Measurements from ENCODE around the gene ZBTB16. TPM values are rescaled to one million over a fixed set of nuclear protein-coding genes. Genes with fewer than 3 reads are reported as not detected.

The ZBTB16 gene
- total RNA-seq, 2 donors from 2014 or later: 17.2 to 20.7 TPM

- ATAC-seq: no peak
- H3K9me3 ChIP-seq (ENCODE audit: control insufficient read depth, low read length, poor library complexity, severe bottlenecking): no peaks in the 10 kb centered on the region
- DNase-seq: no peak
- Mint-ChIP-seq H3K36me3 (ENCODE audit: low read depth) (peaks cover 3% of the 10 kb centered on the region), H3K27me3 (no peaks in the 10 kb centered on the region), H3K27ac (no peak overlapping the region), H3K4me1 (peaks cover 14% of the 10 kb centered on the region), H3K4me3 (no peak overlapping the region)
These were observed 69.6 kb downstream of the ZBTB16 start for GRCh38 chr11:114129142-114129541.

GRCh38 chr11:114129699-114130098 is 70.2 kb downstream of the ZBTB16 start:
- Mint-ChIP-seq H3K27ac (peak overlapping the region; percentile 66), H3K36me3 (ENCODE audit: low read depth) (peaks cover 3% of the 10 kb centered on the region)

GRCh38 chr11:114130115-114130576 is 70.6 kb downstream of the ZBTB16 start:
- Mint-ChIP-seq H3K27ac (peak overlapping the region; percentile 66), H3K4me3 (no peak overlapping the region), H3K4me1 (peaks cover 18% of the 10 kb centered on the region), H3K36me3 (ENCODE audit: low read depth) (peaks cover 3% of the 10 kb centered on the region), H3K27me3 (no peaks in the 10 kb centered on the region)
- no peak for DNase-seq
- H3K9me3 ChIP-seq (ENCODE audit: control insufficient read depth, low read length, poor library complexity, severe bottlenecking): no peaks in the 10 kb centered on the region
- no peak for ATAC-seq

More at GRCh38 chr11:114129699-114130098, 70.2 kb downstream of the ZBTB16 start:
- Mint-ChIP-seq H3K4me1 (peaks cover 17% of the 10 kb centered on the region), H3K4me3 (no peak overlapping the region), H3K27me3 (no peaks in the 10 kb centered on the region)
- DNase-seq (no peak), ATAC-seq (no peak)
- H3K9me3 ChIP-seq (ENCODE audit: control insufficient read depth, low read length, poor library complexity, severe bottlenecking): no peaks in the 10 kb centered on the region

- H3K27me3 Mint-ChIP-seq: no peaks in the 10 kb centered on the region
- no peak for DNase-seq
- H3K36me3 Mint-ChIP-seq (ENCODE audit: low read depth): peaks cover 3% of the 10 kb centered on the region
- peaks cover 23% of the 10 kb centered on the region for H3K4me1 Mint-ChIP-seq
- no peak overlapping the region for H3K4me3 Mint-ChIP-seq
- H3K27ac Mint-ChIP-seq: peak overlapping the region; percentile 66
- no peak for ATAC-seq
- no peaks in the 10 kb centered on the region for H3K9me3 ChIP-seq (ENCODE audit: control insufficient read depth, low read length, poor library complexity, severe bottlenecking)
These were observed 71.2 kb downstream of the ZBTB16 start for GRCh38 chr11:114130629-114131277.

GRCh38 chr11:114131461-114131864 is 72.0 kb downstream of the ZBTB16 start:
- peak; percentile 51 for ATAC-seq
- DNase-seq: no peak
- no peaks in the 10 kb centered on the region for H3K27me3 Mint-ChIP-seq
- peak overlapping the region; percentile 16 for H3K27ac Mint-ChIP-seq
- peaks cover 1% of the 10 kb centered on the region for H3K36me3 Mint-ChIP-seq (ENCODE audit: low read depth)
- H3K9me3 ChIP-seq (ENCODE audit: control insufficient read depth, low read length, poor library complexity, severe bottlenecking): no peaks in the 10 kb centered on the region
- peaks cover 21% of the 10 kb centered on the region for H3K4me1 Mint-ChIP-seq
- peak overlapping the region; percentile 58 for H3K4me3 Mint-ChIP-seq

- ATAC-seq (no peak), DNase-seq (no peak)
- Mint-ChIP-seq H3K4me1 (peaks cover 27% of the 10 kb centered on the region), H3K4me3 (no peak overlapping the region), H3K27ac (peak overlapping the region; percentile 16), H3K27me3 (no peaks in the 10 kb centered on the region), H3K36me3 (ENCODE audit: low read depth) (no peaks in the 10 kb centered on the region)
- no peaks in the 10 kb centered on the region for H3K9me3 ChIP-seq (ENCODE audit: control insufficient read depth, low read length, poor library complexity, severe bottlenecking)
These were observed 72.9 kb downstream of the ZBTB16 start for GRCh38 chr11:114132417-114132816.

GRCh38 chr11:114132944-114133394 is 73.5 kb downstream of the ZBTB16 start:
- Mint-ChIP-seq H3K4me1 (peaks cover 32% of the 10 kb centered on the region), H3K27me3 (no peaks in the 10 kb centered on the region), H3K27ac (no peak overlapping the region), H3K4me3 (no peak overlapping the region), H3K36me3 (ENCODE audit: low read depth) (no peaks in the 10 kb centered on the region)
- no peaks in the 10 kb centered on the region for H3K9me3 ChIP-seq (ENCODE audit: control insufficient read depth, low read length, poor library complexity, severe bottlenecking)
- ATAC-seq (no peak), DNase-seq (no peak)

- Mint-ChIP-seq H3K27me3 (no peaks in the 10 kb centered on the region), H3K4me1 (peaks cover 33% of the 10 kb centered on the region), H3K36me3 (ENCODE audit: low read depth) (no peaks in the 10 kb centered on the region), H3K4me3 (no peak overlapping the region), H3K27ac (no peak overlapping the region)
- no peaks in the 10 kb centered on the region for H3K9me3 ChIP-seq (ENCODE audit: control insufficient read depth, low read length, poor library complexity, severe bottlenecking)
- ATAC-seq (no peak), DNase-seq (no peak)
These were observed 74.2 kb downstream of the ZBTB16 start for GRCh38 chr11:114133548-114134329.

GRCh38 chr11:114134870-114135269 is 75.4 kb downstream of the ZBTB16 start:
- Mint-ChIP-seq H3K27ac (no peak overlapping the region), H3K4me3 (no peak overlapping the region), H3K27me3 (no peaks in the 10 kb centered on the region), H3K36me3 (ENCODE audit: low read depth) (peaks cover under 1% of the 10 kb centered on the region), H3K4me1 (peaks cover 35% of the 10 kb centered on the region)
- no peak for ATAC-seq
- no peak for DNase-seq
- no peaks in the 10 kb centered on the region for H3K9me3 ChIP-seq (ENCODE audit: control insufficient read depth, low read length, poor library complexity, severe bottlenecking)

- no peak overlapping the region for H3K27ac Mint-ChIP-seq
- no peaks in the 10 kb centered on the region for H3K27me3 Mint-ChIP-seq
- peaks cover 39% of the 10 kb centered on the region for H3K4me1 Mint-ChIP-seq
- DNase-seq: no peak
- peaks cover 4% of the 10 kb centered on the region for H3K36me3 Mint-ChIP-seq (ENCODE audit: low read depth)
- no peaks in the 10 kb centered on the region for H3K9me3 ChIP-seq (ENCODE audit: control insufficient read depth, low read length, poor library complexity, severe bottlenecking)
- no peak overlapping the region for H3K4me3 Mint-ChIP-seq
- no peak for ATAC-seq
These were observed 76.2 kb downstream of the ZBTB16 start for GRCh38 chr11:114135737-114136151.

GRCh38 chr11:114136686-114137640 is 77.5 kb downstream of the ZBTB16 start:
- DNase-seq: no peak
- H3K4me3 Mint-ChIP-seq: peak overlapping the region; percentile 75
- H3K4me1 Mint-ChIP-seq: peaks cover 36% of the 10 kb centered on the region

GRCh38 chr11:114137838-114138237 is 78.3 kb downstream of the ZBTB16 start:
- H3K9me3 ChIP-seq (ENCODE audit: control insufficient read depth, low read length, poor library complexity, severe bottlenecking): no peaks in the 10 kb centered on the region
- Mint-ChIP-seq H3K36me3 (ENCODE audit: low read depth) (peaks cover 4% of the 10 kb centered on the region), H3K4me3 (no peak overlapping the region), H3K27ac (no peak overlapping the region), H3K27me3 (no peaks in the 10 kb centered on the region), H3K4me1 (peaks cover 36% of the 10 kb centered on the region)
- ATAC-seq (no peak), DNase-seq (no peak)

More at GRCh38 chr11:114136686-114137640, 77.5 kb downstream of the ZBTB16 start:
- Mint-ChIP-seq H3K36me3 (ENCODE audit: low read depth) (peaks cover 4% of the 10 kb centered on the region), H3K27me3 (no peaks in the 10 kb centered on the region), H3K27ac (peak overlapping the region; percentile 62)
- no peaks in the 10 kb centered on the region for H3K9me3 ChIP-seq (ENCODE audit: control insufficient read depth, low read length, poor library complexity, severe bottlenecking)
- ATAC-seq: no peak

- peaks cover 36% of the 10 kb centered on the region for H3K4me1 Mint-ChIP-seq
- no peak overlapping the region for H3K4me3 Mint-ChIP-seq
- peaks cover 4% of the 10 kb centered on the region for H3K36me3 Mint-ChIP-seq (ENCODE audit: low read depth)
- ATAC-seq: no peak
- DNase-seq: no peak
- no peaks in the 10 kb centered on the region for H3K9me3 ChIP-seq (ENCODE audit: control insufficient read depth, low read length, poor library complexity, severe bottlenecking)
- no peak overlapping the region for H3K27ac Mint-ChIP-seq
- no peaks in the 10 kb centered on the region for H3K27me3 Mint-ChIP-seq
These were observed 78.9 kb downstream of the ZBTB16 start for GRCh38 chr11:114138411-114138810.
